Right lobe of liver (tissue), 6 donors: ENCODE results near the gene MAML2. TPM values are rescaled to one million over a fixed set of nuclear protein-coding genes. Genes with fewer than 3 reads are reported as not detected.

Experiments
- ATAC-seq, 4 donors: fragments of 200-7000 bp; cut with Tn5 transposase; one replicate each; pipeline ENCODE4 v1.9.1; 2020; ENCODE audit warnings: mild to moderate bottlenecking in 4 of 4, moderate library complexity in 4 of 4
- DNase-seq, 3 donors: peaks; one replicate each; pipeline ENCODE4 v3.0.0-alpha.2; 2020
- H3K27ac ChIP-seq, 3 donors: fragments of 200-600 bp; one replicate each; pipeline ENCODE4 v1.8.0; 2022
- H3K27me3 ChIP-seq, 2 donors: fragments of 200-600 bp; one replicate each; pipeline ENCODE4 v1.8.0; 2022
- H3K36me3 ChIP-seq, 4 donors: fragments of 200-600 bp; sonication (generic) in 1 of 4; one replicate each; pipeline versions ENCODE4 v1.5.1 to v1.8.0; 2017 to 2022; ENCODE audit warnings: control low read depth in 1 of 4
- H3K4me1 ChIP-seq, 4 donors: fragments of 200-600 bp; sonication (generic) in 1 of 4; one replicate each; pipeline versions ENCODE4 v1.5.1 to v1.8.0; 2017 to 2022; ENCODE audit warnings: control low read depth in 1 of 4
- H3K4me3 ChIP-seq, 3 donors: fragments of 200-600 bp; one replicate each; pipeline ENCODE4 v1.8.0; 2022
- H3K9me3 ChIP-seq, 4 donors: fragments of 200-600 bp; sonication (generic) in 1 of 4; one replicate each; pipeline versions ENCODE4 v1.5.1 to v1.8.0; 2017 to 2022; ENCODE audit warnings: control low read depth in 1 of 4
- CTCF ChIP-seq, 4 donors: fragments of 200-600 bp in 3 of 4; fragments of 450-650 bp in 1 of 4; IDR thresholded peaks; one replicate each; pipeline versions ENCODE4 v1.5.1 to v1.8.0; 2016 to 2022; ENCODE audit warnings: antibody characterized with exemption in 4 of 4, mild to moderate bottlenecking in 2 of 4
- POLR2A ChIP-seq: fragments of 450-650 bp; IDR thresholded peaks from one replicate; pipeline ENCODE4 v1.6.1; 2017; ENCODE audit warnings: antibody characterized with exemption, mild to moderate bottlenecking
- WGBS: methylation state at CpG from one replicate; pipeline ENCODE4 v1.1.6; 2018; ENCODE audit warnings: low coverage, low lambda C conversion rate; ENCODE audit not compliant: insufficient coverage; ENCODE audit errors: missing lambda C conversion rate; 5-methylcytosine and 5-hydroxymethylcytosine counted together
- intact Hi-C, 2 donors: fragments of 100-400 bp; cut with DNase I; formaldehyde crosslinking; loops; one replicate each; pipeline versions ENCODE4 v1.11.2 to v1.14.1; 2022
- total RNA-seq, 6 experiments: library from RNA; depleted of rRNA in 2 of 6; stranded (reverse); fragments of >200 nt in 2 of 6; fragmentation: NEBNext Ultra II Directional in 3 of 6; extraction: Animal tissue kit (Norgen Biotek cat#: 25700) in 3 of 6; gene quantifications; one replicate each; pipeline versions ENCODE4 v1.1.0 to v1.2.4, GENCODE V29; 2016 to 2023
- donor health status: DM: no; HTN: yes; CAD: no.
- donor health status: DM: no; HTN: no; CAD: no.
- donor health status: DM: no; HTN: no; CAD: no.
- donor health status: DM: no; HTN: yes; CAD: no.
- donor health status: DM: no; HTN: yes; CAD: no.

The MAML2 gene
- total RNA-seq, 6 experiments from 2014 or later, result 0.92 to 2.3 (median 1.9) TPM

- ATAC-seq (no peak), DNase-seq (no peak)
- Histone ChIP-seq H3K9me3 (no peaks in the 10 kb centered on the region), H3K27ac (no peak overlapping the region), H3K36me3 (no peaks in the 10 kb centered on the region), H3K27me3 (no peaks in the 10 kb centered on the region), H3K4me1 (no peaks in the 10 kb centered on the region), H3K4me3 (no peak overlapping the region)
- intact Hi-C loops, result no loop called here
- 59% methylated on average over 2 of the region's 5 CpGs for WGBS
- no peak for TF ChIP-seq CTCF (IDR thresholded peaks at IDR 0.05)
- TF ChIP-seq POLR2A, result no peak
Observed at GRCh38 chr11:96111308-96111707, 231.7 kb downstream of the MAML2 start.

- no peak for TF ChIP-seq POLR2A
- TF ChIP-seq CTCF (IDR thresholded peaks at IDR 0.05), result no peak
- no peaks in the 10 kb centered on the region for H3K36me3 ChIP-seq
- no peaks in the 10 kb centered on the region for H3K9me3 ChIP-seq
- H3K27ac ChIP-seq, result no peak overlapping the region
- H3K4me3 ChIP-seq, result no peak overlapping the region
- no peaks in the 10 kb centered on the region for H3K27me3 ChIP-seq
- intact Hi-C loops, result no loop called here
- WGBS, result 81% methylated on average over 4 of the region's 4 CpGs
- no peaks in the 10 kb centered on the region for H3K4me1 ChIP-seq
- no peak for ATAC-seq
- no peak for DNase-seq
Observed at GRCh38 chr11:96110302-96110701, 232.7 kb downstream of the MAML2 start.

GRCh38 chr11:96109331-96110030 is 233.5 kb downstream of the MAML2 start:
- no peaks in the 10 kb centered on the region for H3K4me1 ChIP-seq
- no peaks in the 10 kb centered on the region for H3K27me3 ChIP-seq
- H3K4me3 ChIP-seq, result no peak overlapping the region
- H3K27ac ChIP-seq, result no peak overlapping the region
- intact Hi-C loops, result no loop called here
- 56% methylated on average over 5 of the region's 5 CpGs for WGBS
- no peak for DNase-seq
- TF ChIP-seq POLR2A (no peak), CTCF (IDR thresholded peaks at IDR 0.05) (no peak)
- no peak for ATAC-seq
- no peaks in the 10 kb centered on the region for H3K9me3 ChIP-seq
- H3K36me3 ChIP-seq, result no peaks in the 10 kb centered on the region

GRCh38 chr11:96107143-96107824 is 235.7 kb downstream of the MAML2 start:
- Histone ChIP-seq H3K36me3 (no peaks in the 10 kb centered on the region), H3K4me1 (no peaks in the 10 kb centered on the region), H3K9me3 (no peaks in the 10 kb centered on the region), H3K27me3 (no peaks in the 10 kb centered on the region), H3K27ac (no peak overlapping the region), H3K4me3 (no peak overlapping the region)
- TF ChIP-seq CTCF (IDR thresholded peaks at IDR 0.05) (no peak), POLR2A (no peak)
- WGBS, result 90% methylated on average over 4 of the region's 5 CpGs
- intact Hi-C loops, result no loop called here
- ATAC-seq (no peak), DNase-seq (no peak)
